Activated CD8-positive, alpha-beta memory T cell treated with anti-CD3 and anti-CD28 coated beads, Interleukin-2, amount 50 U/mL, for 4 hours (primary cell): ENCODE data around the gene CD55.
"Not testable (repeated sequence)": the region's sequence is repeated elsewhere in the genome, so short reads cannot be mapped to it uniquely, and the experiment has no call there.

Source experiments
- DNase-seq: peaks from one replicate; pipeline ENCODE4 v3.0.0-alpha.2; 2020

CD55 gene

DNA sequence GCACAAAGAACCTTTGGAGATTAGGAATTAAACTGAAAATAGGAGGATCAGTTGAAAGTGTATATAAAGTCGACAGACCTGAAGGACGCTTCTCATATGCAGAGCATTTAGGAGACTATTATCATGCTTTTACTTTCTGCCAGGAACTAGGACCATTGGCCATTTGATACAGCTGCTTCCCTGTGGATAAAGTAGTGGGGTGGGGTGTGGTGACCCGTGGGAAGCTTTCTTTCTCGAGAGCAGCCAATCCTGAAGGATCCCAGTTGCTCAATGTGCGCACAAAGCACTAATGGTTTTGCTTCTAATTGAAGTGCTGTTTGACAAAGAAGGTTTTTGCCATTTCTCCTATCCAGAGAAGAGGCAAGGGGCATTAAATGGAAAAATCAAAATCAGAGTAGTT, 14.9 kb upstream of the CD55 start:
- no peak for DNase-seq

DNA sequence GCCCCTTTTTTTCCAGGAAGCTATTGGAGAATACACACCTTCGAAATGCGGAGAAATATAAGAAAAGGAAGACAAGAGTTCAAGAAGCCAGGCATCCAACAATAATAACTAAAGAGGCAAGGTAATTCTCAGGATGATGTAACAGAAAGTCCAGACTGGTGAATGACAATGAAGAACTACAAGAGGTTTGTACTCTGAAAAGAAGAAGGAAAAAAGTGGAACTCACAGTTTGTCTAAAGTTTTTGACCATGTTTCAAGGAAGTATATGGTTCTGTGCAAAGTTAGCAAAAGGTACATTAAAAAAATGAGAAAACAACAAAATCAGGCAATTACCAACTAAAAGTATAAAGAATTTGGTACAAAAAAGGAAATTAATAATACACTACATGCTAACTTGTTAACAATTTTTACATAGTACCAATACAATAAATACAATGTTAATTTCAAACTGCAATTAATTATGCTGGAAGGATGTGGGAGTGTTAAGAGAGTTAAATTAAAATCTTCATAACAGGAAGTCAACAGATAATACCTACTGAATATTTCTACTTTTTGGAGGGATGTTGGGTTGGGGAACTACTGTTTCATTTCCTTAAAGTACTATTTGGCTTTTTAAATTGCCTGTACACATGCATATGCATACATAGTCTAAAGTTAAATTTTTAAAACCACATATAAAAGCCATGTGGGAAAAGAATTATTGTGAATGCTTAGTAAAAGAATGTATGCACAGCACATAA, 12.9 kb upstream of the CD55 start:
- no peak for DNase-seq

DNA sequence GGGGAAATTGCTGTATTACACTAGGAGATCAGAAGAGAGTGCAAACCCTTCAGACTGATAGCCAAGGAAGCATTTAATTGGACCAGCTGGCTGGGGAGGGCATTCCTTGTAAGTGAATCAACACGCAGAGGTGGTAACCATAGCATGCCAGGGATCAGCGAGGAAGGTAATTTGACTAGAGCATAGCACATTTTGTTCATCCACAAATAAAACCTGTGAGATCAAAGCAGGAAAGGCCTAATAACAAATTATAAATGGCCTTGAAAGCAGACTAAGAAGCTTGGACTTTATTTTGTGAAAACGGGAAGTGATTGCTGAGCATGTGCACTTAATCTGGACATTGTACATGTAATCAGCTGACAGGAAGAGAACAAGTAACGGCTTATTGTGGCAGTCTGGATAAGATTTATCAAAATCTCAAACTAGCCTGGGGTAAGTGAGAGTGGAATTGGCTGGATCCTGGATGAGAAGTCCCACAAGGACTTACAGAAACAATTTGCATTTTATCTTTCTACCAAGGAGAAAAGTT, 11.7 kb upstream of the CD55 start:
- no peak for DNase-seq

DNA sequence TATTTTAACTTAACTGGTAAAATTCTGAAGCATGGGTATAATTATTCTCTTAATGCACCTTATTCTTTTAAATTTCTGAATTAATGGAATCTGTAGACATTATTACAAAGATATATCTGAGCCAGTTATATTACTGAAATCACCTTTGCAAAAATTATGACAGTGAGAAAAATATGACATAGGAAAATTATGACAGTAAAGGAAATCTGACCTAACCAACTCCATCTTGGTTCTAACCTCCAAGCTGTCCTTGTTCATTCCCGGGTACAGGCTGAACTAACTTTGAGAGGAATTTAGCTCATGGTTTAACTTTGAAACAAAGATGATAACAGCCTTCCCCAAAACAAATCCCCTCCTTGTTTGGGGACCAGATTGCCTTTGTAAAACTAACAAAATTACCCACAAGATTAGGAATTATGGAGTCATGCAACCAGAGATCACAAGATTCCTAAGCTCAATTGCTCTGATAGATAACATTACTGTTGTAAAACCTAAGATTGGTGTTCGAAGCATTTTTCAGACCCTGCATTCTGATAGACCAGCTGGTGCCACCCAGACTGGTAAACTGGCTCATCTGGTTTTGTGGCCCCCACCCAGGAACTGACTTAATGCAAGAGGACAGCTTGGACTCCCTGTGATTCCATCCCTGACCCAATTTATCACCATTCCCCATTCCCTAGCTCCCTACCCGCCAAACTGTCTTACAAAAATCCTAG, 9.4 kb upstream of the CD55 start:
- DNase-seq: no peak

DNA sequence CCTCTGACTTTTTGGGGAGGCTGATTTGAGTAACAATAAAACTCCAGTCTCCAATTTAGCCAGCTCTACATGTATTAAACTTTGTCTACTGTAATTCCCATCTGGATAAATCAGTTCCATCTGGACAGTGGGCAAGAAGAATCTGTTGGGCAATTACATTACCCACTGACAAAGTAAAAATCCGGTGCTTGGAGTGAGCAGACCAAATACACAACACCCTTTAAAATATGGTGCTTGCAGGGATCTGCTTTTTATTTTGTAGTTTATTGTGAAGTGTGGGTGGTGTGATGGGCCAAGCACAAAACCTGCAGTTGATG, 8.9 kb upstream of the CD55 start:
- no peak for DNase-seq

DNA sequence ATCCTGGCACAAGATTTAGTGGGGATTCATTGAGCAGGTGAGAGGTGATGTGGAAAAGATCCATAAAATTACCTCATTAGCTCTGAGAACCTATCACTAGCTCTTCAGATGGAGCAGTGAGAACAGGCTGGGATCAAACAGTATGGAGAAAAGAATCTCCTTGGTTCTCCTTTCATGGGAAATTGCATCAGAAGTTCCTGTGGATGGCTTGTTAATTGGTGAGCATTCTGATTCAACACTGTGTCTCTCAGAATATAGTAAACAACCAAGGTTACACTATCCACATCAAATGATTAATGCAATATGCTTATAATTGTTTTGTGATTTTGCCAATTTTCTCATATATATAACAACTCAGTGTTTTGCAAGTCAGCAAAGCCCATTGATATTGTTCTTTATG, 8.3 kb upstream of the CD55 start:
- DNase-seq: no peak

DNA sequence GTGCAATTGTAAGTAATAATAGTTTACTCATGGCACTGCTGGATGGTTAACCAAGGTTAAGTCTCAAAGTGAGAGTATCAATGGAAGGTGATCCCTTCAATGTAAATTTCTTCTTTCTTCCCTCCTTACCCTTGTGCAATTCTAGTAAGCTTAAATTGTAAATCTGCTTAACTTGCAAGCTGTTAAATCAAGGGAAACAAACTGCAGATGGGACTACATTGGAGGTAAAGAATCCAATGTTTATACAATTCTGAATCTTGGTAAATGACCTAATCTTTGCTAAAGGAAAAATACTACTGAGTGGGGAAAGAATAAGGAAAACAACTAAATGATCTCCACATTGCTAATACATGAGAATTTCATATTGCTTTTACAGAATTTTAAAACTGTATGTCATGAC, 6.7 kb upstream of the CD55 start:
- DNase-seq: no peak

DNA sequence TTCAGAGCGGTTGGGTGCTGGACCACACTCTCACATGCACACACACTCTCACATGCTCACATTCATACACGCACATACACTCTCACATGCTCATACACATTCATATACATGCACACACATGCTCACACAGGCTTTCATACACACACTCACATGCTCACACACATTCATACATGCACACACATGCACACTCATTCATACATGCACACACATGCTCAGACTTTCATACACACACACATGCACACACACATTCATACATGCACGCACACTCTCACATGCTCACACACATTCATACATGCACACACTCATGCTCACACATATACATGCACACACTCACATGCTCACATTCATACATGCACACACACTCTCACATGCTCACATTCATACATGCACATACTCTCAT, 6.0 kb upstream of the CD55 start:
- DNase-seq: no peak

DNA sequence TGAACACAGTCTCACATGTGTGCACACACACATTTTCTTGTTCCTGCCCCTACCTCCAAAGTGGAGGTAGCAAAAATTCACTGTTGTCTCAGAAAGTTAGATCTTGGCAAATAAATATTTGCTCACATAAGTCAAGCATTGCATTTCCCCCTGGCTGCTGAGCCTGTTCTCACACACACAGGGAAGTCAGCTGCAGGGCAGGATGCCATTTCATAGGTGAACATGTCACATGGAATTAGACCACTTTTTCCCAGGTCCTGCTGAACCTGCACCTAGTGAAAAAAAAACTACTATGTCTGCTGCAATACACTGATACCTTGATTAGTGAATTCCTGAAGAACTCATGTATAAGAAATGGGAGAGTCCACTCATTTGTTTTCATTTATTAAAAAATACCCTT, 5.3 kb upstream of the CD55 start:
- DNase-seq: no peak

DNA sequence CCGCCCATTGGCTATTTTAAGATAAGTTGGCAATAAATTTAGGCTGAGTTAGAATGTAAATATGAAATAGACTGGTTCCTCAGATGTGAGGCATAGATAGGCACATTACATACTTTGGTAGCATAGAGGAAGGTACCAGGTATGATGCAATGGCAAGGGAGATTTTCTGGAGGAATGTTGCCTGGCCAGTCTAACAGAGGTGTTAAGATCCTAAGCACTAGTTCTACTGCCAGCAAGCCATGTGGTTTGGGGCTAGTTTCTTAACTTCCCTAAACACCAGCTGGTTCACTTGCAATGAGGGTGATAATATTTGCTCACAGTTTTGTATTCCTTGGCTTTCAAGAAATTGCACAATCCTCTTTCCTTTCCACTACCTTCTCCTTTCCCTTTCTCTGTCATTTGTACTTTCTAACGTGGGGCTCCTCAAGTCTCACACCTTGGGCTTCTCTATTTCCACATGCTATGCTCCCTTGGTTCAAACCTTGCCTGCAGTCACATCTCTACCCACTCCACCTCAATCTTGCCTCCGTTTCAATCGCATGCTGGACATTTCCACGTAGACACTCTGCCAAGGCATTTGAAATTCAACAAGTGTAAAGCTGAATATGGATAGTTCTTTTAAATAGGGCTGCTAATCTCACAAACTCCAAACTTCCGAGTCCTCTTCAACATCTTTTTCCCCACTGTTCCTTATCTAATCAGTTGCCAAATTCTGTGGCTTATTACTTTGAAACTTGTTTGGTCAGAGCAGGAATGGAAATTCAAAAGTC, 4.7 kb upstream of the CD55 start:
- DNase-seq: no peak

DNA sequence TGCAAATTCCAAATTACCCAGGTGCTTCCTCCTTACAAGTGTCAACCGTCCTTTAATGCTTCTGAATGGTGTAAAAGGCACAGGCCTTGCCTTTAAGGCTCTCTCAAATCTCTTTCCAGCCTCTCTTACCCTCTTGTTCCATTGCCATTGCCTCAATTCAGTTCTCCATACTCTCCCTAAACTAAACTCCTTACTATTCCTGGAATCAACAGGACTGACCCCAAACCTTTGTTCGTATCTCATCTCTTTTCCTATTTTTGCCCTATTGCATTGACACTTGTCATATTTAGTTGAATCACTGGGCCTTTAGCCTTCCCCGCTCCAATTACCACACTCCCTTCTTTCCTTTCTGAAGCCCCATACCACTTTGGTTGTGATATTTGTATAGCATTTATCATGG, 3.9 kb upstream of the CD55 start:
- no peak for DNase-seq

DNA sequence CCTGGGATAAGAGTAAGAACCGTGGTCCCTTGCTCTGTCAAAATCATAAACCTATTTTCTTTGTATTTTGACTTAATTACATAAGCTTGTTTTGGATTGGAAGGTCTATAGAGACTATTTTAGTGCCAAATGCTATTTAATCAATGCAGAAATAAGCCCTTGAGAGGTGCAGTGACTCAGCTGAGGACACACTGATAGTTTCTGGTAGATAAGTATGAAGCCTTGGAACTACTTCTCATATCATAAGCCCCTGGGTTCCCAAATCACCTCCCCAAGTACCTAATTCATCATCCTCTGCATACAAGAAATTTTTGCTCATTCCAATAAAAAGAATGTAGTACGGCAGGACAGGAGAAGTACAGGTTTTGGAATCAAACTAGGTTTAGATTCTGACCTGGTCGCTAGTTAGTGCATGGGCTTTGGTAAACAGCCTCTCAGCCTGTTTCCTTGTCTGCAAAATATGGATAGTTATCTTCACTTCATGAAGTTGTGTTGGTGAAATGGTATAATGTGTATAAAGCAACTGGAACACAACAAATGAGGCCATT, 3.3 kb upstream of the CD55 start:
- no peak for DNase-seq

DNA sequence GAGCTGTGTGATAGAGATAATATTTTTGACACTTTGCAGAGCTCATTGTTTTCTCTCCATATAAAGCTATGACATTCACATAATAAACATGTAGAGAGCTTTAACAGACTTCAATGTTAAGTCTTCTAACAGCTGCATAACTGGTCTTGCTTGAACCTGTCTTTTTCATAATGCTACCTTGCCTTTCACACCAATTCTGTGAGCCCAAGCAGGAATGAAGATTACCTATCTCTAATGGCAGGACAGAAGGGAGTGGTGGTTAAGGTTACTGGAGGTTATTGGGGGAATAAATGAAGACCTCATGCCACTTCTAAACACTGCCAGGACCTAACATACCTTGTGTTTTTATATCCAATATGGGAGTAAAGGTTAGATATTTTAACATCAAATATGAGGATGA, 2.3 kb upstream of the CD55 start:
- DNase-seq: no peak

DNA sequence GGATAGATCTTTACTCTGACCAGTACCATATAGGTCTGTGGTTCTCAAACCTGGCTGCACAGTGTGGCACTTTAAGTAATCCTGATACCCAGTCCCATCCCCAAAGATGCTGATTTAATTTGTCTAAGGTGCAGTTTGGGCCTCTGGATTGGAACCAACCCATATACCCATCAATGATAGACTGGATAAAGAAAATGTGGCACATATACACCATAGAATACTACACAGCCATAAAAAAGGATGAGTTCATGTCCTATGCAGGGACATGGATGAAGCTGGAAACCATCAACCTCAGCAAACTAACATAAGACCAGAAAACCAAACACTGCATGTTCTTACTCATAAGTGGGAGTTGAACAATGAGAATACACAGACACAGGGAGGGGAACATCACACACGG, 1.4 kb upstream of the CD55 start:
- DNase-seq: not testable (repeated sequence)

DNA sequence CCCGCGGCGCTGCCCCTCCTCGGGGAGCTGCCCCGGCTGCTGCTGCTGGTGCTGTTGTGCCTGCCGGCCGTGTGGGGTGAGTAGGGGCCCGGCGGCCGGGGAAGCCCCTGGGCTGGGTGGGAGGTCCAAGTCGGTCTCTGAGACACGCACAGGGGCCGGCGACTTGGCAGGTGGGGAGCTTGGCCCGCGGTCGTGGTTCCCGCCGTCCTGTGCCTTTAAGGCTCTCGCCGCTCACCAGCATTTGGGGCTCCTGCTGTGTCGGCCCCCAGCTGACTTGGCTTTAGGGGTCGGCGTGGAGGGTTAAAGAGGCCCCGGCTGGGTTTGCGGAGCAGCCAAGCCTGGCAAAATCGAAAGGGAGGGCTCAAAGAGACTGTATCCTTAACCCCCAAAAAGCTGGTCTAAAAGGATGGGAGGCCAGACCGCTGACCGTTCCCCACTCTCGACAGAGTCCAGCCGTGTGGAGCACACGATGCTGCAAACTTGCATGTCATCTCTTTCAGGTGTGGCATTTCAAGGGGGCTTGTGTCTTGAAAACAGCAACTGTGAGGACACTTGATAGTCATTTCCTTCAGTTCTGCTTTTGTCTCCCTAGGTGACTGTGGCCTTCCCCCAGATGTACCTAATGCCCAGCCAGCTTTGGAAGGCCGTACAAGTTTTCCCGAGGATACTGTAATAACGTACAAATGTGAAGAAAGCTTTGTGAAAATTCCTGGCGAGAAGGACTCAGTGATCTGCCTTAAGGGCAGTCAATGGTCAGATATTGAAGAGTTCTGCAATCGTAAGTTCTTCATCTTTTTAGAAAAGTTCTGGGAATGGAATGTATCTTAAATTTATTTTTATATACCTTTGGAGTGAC, 540 bp downstream of the CD55 start:
- no peak for DNase-seq

DNA sequence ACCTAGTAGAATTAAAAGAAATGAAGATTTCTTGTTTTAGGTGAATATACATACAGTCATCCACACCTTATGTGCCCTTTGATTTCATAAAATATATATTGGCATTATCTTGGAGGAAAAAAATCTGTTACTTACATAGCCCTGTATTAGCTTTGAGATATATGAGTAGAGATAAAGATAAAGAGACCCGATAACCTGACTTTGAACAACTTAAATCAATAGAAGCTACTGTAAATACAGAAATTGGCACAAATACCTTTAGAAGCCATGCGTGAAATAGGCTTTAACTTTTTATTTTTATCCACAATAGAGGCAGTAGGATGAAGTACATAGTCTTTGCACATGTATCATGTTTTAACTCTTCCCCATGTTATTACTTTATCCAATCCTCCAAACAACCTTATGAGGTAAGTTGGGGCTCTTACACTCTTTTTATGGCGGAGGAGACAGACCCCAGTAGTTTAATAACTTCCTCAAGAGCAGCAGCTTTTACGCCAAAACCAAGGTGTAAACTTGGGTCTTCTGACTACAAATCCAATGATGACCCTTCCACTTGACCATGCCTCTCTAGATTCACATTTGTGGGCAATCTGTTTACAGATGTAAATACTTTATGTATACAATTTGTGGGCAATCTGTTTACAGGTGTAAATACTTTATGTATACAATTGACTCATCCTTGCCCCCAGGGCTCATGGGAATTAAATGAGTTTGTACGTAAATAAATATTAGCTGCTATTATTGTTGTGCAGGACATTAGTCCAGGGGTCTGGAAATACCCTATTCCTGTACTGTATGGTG, 2.1 kb downstream of the CD55 start:
- no peak for DNase-seq

DNA sequence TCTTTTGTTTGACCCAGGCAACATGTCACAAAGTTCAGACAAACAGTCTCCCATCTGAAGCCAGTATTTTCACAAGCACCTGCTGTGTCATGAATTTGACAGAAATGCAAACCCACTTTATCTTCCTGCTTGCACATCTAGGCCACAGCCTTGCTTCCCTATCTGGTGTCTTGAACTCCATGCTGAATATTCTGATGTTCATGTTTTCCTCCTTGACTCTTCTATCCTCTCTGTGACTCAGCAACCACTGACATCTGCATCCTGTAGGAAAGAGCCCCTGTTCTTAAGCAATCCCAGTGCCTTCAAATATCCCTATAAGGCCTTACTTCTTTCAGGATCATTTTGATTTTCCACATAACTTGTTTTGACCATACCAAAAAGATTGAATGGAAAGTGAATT, 6.5 kb downstream of the CD55 start:
- DNase-seq: no peak

DNA sequence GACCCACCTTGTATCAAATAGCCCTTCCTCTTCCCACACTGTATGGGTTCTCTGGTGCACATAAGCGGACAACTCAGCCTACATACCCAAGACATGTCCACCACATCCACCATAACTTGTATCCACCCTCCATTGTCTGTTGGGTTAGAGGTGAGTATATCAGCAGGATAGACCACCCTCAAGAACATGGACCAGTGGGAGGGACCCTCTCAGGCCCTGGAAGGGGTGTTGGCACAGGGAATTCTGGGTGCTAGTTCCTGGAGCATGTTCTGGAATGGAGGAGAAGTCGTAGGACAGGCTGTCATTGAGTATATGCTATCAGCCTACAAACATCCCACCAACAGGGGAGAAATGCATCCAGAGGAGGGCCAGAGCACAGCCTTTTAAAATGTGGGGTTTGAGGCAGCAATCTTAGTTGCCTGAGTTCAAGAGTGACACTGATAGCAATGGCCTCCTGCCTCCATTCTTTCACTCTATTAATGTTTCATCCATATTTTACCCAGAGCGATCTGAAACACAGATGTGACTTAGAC, 7.5 kb downstream of the CD55 start:
- no peak for DNase-seq

DNA sequence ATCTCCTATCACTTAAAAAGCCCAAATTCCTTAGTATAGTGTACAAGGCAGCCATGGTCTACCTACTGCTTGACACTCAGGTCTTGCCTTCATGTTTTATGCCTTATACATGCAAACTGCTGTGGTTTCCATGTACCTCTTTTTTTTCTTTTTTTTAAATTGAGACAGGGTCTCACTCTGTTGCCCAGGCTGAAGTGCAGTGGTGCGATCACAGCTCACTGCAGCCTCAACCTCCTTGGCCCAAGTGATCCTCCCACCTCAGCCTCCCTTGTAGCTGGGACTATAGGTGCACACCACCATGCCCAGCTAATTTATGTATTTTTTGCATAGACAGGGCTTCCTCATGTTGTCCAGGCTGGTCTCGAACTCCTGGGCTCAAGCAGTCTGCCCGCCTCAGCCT, 8.0 kb downstream of the CD55 start:
- no peak for DNase-seq

DNA sequence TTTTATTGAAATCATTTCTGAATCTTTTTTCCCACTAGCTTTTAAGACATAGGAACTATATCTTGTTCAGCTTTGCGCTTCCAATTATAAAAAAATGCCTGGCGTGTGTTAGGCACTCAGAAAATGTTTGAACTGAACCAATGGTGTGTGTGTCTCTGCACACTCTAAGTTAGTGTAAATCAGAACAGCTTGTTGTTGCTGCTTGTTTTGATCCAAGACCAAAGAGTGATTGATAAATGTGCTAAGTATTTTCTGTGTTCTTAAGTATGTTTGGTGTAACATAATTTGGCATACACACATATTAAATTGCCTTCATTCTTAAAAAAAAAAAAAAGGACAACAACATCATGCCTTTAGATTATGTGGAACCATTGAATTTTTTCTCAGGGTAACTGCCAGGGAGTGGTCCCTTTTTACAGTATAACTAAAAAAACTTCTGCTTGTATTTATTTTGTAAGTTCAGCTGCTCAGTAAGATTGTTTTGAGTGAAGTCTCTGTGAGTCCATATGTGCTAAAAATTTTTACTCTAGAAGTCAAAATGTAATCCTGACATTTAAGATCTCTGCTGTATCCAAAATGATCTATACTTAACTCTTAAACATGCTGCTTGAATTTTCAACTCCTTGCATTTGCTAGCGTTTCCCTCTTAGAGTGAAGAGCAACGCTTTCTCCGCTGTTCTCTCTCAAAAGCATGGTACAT, 8.7 kb downstream of the CD55 start:
- DNase-seq: no peak
